NCI-H446 (cell line): ENCODE data around the gene AOPEP.
"Not testable (repeated sequence)": the region's sequence is repeated elsewhere in the genome, so short reads cannot be mapped to it uniquely, and the experiment has no call there.

Experiments used
- DNase-seq, 2 experiments: peaks; one replicate each; lab custom pipeline; 2025; lab: John Stamatoyannopoulos, UW

AOPEP gene

DNA sequence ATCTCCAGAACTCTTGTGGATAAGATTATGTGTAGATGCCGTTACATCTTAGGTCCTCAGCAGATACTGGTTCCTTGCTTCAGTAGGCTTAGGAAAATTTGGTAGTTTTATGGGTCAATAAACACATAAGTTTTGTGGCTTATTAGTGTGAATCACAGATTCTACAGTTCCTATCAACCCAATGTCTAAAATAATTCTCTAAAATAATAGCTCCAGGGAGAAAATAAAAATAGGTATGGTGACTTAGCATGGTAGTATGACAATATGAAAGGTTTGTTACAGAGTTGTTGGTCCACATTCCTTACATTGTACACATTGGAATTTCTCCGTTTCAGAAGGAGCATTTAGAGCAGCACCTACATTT, 91.7 kb downstream of the AOPEP start:
- no peak for DNase-seq

DNA sequence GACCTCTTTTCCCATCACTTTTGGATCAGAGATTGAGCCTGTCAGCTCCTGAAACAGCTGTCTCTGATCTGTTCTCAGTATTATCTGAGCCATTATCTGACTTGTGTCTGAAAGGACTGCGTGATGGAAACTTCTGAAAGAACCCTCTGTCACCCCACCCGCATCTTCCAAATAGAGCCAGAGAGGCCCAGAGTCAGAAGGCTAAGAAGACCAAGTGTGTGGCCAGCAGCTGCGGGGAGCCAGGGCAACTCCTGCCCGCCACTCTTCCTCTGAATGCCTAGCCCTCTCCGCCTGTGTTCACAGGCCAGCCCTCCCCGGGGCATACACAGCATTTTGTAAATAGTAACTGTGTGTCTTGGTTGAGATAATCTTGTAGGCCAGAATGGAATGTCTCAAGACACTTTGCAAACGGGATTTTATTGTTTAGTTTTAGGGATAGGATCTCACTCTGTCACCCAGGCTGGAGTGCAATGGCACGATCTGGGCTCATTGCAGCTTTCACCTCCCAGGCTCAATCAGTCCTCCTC, 92.7 kb downstream of the AOPEP start:
- no peak for DNase-seq

DNA sequence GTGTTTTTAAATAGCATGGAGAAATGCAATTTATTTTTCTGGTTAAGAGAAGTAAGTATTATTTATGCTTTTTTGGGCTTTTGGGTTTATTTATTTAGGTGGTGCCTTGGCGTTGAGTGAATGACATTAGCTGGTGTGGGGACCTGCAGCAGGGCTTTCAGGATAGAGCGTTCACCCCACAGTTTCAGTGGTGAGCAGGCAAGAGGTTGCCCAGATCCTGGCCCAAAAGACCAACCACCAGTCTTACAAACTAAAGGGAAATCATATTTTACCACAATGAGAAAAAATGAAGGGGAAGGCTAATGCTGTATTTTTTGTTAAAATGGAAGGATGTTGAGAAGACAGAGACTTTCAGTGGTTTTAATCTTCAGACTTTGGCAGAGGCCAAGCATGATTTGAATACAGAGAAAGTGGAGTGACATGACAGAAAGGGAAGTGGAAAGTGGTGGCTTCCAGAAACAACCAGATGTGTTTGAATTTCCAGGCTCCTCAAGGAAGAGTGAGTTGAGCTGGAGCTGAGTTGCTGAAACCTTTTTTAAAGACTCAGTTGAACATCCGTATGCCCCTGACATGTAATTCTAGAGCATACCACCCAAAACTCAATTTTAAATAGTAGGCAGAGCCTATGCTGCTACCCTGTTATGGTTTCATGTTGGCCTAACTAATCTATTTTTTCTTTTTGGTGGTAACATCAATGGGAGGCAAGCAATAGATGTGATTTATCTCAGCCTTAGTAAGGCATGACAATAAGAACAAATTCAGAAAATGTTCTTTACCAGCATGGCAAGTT, 94.8 kb downstream of the AOPEP start:
- DNase-seq, result no peak

DNA sequence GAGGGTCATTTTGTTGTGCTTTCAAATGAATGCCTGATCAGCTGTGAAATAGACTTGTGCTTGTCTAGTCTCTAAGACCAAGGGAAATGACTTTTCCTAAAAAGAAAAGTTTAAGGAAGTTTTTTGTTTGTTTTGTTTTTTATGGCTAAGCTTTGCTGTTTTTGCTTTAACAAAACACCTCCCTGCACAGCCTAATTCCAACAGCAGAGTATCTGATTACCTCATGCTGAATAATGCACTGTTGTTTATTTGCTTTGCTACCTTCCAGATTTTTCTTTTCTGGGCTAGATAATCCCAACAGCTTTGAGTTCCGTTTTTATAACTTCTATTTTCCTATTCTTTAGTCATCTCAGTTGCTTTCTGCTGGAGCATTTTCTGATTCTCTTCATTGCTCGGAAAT, 95.8 kb downstream of the AOPEP start:
- DNase-seq, result no peak

DNA sequence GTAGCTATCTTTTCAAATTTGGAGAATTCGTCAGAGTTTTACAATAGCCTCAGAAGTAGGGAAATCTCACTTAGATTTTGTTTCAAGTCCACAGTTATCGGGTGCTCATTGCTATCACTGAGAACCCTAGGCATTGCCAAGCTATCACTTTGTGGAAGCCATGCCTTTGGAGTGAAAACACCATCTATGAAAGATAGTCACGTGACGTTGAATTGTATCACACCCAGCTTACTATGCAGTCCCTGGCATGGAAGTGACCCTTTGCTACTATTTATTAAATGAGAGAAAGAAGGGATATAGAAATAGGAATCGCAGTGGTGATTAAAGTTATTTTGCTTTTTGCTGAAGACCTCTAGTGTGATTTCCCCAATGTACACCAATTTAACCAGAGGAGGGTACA, 97.2 kb downstream of the AOPEP start:
- DNase-seq, result no peak

DNA sequence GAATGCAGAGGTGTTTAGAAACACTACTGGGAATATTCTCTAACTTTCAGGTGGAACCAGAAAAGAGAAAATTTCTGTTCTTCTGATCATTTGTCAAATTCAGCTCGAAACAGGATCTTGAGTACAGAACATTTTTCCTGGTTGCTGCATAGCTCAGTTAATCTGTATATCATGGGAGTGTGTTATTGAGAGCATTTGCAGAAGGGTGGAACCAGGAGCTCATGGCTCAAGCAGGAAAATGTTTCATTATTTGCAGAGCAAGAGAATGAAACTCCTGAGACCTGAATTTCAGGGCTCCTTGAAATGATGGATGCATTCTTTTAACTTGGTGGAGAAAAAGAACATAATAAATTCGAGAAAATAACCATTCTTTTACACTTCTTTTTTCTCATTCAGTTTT, 97.9 kb downstream of the AOPEP start:
- DNase-seq, result no peak

DNA sequence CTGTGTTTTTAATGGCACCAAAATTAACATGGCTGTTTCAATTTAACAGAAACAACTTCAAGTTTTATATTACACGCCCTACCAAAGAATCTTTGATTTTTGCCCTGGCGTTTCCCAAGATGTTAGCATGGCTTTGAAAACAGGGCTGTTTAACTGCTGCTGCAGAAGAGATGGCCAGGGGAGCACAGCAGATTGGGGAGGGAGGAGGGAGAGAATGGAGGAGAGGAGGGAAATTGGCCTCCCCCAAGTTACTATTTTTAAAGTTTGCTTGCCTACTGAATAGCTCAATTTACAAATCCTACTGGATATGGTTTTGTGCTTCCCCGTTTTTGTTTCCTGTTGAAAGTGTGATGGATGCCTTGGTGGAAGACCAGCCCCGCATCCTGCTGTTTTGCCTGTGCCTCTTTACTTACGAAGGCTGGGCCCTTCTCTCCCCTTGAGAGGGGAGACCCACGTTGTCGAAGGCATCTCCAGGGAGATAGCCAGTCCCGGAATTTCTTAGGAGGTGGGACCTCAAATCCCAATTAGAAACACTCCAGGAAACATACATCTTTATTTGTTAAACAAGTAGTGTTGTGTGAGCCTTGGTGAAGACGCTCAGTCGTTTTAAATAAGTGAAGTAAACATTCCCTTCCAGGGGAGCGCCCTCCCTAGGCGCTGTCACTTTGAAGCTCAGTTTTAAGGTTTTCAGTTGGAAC, 98.6 kb downstream of the AOPEP start:
- no peak for DNase-seq

DNA sequence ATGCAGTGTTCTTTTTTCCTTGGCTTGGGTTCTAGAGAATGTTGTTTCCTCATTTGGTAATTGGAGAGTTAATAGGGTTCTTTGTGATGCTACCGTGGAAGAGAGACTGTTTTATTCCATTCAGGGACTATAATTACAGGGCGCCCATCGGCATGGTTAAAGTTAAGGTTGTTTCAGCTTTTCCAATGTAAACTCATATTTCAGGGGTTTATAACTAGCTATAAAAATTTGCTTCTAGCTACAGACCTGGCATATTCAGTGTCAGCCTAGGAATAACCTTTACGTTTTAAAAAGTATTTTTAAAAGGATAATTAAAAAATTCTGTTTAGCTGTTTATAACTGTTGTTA, 99.1 kb downstream of the AOPEP start:
- no peak for DNase-seq

DNA sequence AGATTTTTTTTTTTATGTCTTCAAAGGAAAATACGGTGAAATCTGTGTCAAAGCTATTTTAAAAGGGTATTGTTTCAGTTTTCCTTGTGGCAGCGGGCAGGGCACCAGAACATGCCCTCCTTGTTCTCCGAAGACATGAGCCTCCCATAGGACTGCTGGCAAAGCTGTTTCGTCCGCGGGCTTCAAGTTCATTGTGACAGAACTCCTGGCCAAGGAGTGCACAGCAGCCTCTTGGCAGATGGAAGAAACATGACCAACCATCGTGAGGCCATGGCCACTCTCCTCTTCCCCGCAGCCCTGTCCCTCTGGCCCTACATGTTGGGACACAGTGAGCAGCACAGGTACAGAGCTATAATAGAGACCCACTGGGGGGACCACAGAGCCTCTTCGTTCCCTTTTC, 99.5 kb downstream of the AOPEP start:
- DNase-seq, result no peak

DNA sequence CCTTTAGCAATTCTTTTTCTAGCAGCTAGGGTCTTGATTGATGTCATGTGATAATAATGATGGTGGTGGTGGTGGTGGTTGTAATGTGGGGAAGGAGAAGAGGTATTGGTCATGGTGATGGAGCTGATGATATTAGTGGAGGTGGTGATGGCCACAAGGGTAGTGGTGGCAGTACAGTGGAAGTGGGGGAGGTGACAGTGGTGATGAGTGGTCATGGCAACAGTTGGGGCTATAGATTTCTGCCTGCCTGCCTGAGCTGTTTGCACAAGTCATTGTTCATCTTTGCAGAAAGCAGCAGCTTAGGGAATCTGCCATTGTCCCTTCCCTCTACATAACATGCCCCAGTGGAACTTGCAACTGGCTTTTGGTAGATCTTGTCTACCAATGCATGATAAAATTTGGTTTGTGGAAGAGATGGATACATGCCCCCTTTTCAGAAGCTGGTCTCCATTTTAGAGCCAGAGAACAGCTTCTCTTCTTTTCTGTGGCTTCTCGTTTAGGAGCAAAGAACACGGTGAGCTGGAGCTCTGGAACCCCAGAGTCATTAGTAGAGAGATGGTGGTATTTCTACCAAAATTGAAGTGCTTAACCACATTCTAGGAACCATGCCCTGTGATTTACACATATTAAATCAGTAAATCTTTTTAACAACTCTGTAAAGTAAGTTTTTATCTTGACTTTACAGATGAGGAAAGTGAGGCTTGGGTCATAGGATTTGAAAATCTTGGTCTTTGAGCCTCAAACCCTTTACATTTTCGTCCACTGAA, 100.3 kb downstream of the AOPEP start:
- no peak for DNase-seq

DNA sequence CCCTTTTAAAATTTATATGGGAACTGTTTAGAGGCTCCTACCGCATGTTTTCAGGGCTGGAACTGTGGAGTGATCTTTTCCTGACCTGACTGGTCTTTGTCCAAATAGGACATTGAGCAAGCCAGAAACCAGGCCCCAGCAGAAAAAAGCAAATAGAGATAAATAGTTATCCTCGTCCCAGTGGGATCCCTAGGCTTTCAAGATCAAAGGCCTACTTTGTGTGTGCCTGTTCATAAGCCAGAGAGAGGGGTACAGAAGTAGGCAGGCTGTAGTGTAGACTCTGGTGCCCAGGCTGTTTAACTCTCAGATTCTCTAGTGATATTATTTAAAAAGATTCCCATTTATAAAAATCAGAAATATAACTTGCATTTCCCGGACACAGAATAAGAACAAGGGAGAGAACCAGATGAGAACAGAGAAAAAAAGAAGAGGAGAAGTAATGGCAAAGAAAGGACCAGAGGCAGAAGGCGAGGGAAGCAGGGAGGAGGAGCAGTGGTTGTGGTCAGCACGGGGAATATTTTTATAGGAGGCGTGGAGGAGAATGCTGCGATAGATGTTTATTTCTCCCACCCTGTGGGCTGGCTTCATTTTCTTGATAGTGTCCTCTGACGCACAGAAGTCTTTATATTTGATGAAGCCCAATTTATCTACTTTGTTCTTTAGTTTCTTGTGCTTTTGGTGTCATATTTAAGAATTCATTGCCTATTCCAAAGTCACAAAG, 101.2 kb downstream of the AOPEP start:
- no peak for DNase-seq

DNA sequence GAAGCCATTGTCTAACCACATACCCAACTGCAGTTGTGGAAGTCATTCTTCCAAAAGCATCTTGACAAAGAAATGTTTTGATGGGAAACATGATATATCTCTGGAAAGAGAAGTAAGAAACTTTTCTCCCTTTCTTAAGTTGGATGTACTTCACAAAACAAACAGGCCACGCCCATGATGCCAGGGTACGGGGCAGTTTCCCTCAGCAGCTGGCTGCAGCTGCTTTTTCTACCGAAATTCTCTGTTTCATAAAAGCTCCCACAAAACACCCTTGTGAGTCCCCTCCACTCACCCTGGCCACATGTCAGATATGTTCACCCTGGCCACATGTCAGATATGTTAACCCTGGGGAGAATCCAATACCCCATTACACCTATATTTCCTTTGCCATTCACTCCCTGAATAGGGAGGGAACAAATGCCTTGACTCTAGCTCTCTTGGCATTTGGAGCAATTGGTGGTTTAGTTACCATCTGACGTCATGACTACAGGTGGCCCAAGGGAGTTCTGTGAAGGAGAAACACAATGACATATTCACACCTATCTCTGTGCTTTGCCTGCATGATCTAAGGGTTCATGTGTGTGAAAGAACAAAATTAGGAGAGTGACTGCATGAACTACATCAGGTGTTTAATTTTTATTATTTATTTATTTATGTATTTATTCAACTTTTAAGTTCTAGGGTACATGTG, 103.0 kb downstream of the AOPEP start:
- DNase-seq, result no peak

DNA sequence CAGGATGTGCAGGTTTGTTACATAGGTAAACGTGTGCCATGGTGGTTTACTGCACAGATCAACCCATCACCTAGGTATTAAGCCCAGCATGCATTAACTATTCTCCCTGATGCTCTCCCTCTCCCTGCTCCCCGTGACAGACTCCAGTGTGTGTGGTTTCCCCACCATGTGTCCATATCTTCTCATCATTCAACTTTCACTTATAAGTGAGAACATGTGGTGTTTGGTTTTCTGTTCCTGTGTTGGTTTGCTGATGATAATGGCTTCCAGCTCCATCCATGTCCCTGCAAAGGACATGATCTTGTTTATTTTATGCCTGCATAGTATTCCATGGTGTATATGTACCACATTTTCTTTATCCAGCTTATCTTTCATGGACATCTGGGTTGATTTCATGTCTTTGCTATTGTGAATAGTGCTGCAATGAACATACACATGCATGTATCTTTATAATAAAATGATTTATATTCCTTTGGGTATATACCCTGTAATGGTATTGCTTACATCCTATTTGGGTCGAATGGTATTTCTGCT, 103.6 kb downstream of the AOPEP start:
- not testable (repeated sequence) for DNase-seq

DNA sequence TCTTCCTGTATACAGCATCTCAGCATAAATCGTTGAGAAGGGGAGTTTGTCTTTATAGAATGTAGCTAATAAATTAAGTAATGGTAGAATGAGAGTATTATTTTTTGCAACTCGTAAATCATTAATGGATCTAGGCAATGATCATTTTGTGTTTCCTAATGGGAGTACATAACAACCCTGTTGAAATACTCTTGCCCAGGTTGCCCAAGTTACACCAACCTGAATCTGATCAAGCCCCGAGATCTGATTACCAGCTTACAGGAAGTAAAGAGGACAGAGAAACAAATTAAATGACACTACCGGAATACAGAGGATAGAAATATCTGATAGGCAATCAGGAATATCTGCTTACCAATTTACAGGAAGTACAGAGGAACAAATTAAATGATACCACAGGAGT, 107.3 kb downstream of the AOPEP start:
- no peak for DNase-seq

DNA sequence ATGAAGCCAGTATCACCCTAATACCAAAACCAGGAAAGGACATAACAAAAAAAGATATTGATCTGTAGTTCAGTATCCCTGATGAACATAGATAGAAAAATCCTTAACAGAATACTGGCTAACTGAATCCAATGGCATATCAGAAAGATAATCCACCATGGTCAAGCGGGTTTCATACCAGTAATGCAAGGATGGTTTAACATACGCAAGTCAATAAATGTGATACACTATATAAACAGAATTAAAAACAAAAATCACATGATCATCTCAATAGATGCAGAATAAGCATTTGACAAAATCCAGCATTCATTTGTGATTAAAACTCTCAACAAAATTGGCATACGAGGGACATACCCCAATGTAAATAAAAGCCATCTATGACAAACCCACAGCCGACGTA, 110.9 kb downstream of the AOPEP start:
- no peak for DNase-seq

DNA sequence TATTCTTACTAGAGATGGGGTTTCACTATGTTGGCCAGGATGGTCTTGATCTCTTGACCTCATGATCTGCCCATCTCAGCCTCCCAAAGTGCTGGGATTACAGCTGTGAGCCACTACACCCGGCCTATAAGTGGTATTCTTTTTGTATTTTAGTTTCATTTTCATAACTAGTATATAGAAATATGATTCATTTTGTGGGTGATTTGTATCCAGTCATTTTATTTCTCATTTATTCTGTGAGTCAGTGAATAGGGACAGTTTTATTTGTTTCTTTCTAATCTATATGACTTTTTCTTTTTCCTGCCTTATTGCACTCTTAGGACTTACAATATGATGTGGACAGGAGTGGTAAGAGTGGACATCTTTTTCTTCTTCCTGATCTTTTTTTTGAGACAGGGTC, 112.9 kb downstream of the AOPEP start:
- no peak for DNase-seq

DNA sequence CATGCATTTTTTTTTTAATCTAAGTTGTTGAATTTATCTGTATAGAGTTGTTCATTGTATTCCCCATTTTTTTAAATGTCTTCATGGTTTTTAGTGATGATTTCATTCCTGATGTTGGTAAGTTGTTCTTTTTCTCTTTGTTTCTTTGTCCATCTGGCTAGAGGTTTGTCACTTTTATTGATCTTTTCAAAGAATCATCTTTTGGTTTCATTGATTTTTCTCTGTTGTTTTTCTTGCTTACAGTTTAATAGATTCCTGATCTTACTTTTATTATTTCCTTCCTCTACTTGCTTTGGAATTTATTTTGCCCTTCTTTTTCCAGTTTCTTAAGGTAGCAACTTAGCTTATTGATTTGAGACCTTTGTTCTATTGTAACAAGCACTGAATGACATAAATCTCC, 114.2 kb downstream of the AOPEP start:
- no peak for DNase-seq

DNA sequence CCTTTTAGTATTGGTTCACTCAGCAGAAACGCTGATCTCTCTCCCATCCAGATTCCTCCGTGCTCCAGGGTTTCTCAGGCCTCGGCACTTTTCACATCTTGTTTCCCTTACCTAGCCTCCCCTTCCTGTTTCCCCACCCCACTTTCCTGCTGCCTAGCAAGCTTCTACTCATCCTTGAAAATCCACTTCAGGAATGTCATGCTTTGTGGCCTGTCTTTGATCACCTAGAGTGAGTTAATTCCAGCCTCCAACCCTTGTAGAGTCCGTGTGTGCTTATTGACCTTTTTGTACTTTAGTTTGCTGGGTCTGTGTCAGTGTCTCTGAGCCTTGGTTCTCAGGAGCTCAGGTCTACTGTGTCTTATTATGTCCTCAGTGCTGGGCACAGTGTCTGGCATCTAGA, 116.6 kb downstream of the AOPEP start:
- DNase-seq, result no peak

DNA sequence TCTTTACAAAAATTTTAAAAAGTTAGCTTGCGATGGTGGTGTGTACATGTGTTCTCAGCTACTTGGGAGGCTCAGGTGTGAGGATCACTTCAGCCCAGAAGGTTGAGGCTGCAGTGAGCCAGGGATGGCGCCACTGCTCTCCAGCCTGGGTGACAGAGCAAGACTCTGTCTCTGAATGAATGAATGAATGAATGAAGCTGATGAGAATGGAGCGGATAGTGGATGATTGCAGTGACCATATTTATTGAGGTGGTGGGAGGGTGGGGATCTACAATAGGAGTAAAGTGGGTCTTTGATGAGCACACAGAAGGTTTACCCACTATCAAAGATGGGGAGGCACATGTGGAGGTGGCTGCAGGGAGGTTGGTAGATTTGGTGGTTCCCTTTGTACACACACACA, 120.2 kb downstream of the AOPEP start:
- DNase-seq, result no peak

DNA sequence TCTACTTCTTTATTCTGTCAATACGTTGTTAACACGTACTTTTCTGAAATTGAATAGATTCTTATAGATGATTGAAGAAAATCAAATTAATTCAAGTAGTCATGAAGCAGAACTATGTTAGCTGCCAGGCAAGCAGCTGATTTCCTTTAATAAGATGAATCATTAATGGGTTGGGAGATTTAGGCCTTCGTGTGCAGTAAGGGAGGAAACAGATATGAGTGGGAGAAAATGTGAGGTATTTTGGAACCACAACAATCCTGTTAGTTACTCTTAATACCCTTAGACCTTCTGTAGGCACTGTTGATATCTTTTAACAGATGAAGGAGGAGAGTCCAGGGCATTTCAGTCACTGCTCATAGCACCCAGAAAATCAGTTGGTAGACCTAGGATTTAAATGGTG, 121.0 kb downstream of the AOPEP start:
- DNase-seq, result no peak

DNA sequence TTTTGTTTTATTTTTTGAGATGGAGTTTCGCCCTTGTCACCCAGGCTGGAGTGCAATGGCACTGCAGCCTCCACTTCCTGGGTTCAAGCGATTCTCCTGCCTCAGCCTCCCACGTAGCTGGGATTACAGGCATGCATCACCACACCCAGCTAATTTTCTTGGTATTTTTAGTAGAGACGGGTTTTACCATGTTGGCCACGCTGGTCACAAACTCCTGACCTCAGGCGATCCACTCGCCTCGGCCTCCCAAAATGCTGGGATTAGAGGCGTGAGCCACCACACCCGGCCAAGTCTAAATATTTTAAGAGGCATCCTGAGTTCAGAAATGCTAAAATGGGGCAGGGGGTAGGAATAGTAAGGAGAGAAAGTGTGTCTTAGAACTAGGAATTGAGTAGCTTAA, 122.3 kb downstream of the AOPEP start:
- DNase-seq, result not testable (repeated sequence)
